GM19240 (cell line): ENCODE data around the gene ZNF474.

Source experiments
- DNase-seq: peaks from one replicate; pipeline ENCODE4 v3.0.0; 2011; ENCODE audit warnings: low spot score; ENCODE audit not compliant: insufficient read length

The ZNF474 gene

DNA sequence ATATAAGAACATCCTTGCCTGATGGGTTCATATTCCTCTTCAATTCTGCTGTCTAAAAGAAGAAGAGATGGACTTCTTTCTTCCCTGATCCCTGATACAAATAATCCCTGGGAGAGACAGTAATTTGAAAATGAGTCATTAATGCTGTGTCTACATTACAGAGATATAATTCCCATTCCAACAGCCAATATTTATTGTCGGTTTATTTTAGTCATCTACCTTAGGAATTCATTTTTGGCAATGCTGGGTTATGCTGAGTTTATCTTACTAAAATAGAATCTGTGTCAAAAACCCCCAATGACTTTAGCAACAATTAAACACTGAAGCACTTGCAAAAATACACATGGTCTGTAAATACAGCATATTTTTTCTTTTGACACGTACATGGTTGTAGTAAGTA, 23.9 kb downstream of the ZNF474 start:
- DNase-seq: no peak

GRCh38 chr5:122153774-122154173, 24.4 kb downstream of the ZNF474 start:
- no peak for DNase-seq

- no peak for DNase-seq
Observed at GRCh38 chr5:122154491-122154890, 25.1 kb downstream of the ZNF474 start.

- no peak for DNase-seq
Observed at GRCh38 chr5:122154910-122155309, 25.6 kb downstream of the ZNF474 start.

DNA sequence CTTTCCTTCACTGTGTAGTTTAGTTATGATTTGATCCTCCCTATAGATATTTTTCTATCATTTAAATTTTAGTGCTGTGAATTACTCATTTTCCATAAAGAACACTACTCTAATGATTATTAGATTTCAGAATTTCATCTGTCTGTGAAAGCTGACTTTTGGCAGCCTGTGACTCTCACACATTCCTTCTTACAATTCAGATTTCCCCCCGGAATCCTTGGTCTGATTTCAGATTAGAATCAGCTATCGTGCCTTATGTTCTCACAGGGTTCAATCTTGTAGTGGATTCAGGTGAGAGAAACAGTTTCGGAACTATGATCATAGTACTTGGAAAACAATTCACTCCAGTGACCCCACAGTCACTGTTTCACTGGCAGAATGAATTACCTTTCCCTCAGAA, 26.2 kb downstream of the ZNF474 start:
- DNase-seq: no peak

DNA sequence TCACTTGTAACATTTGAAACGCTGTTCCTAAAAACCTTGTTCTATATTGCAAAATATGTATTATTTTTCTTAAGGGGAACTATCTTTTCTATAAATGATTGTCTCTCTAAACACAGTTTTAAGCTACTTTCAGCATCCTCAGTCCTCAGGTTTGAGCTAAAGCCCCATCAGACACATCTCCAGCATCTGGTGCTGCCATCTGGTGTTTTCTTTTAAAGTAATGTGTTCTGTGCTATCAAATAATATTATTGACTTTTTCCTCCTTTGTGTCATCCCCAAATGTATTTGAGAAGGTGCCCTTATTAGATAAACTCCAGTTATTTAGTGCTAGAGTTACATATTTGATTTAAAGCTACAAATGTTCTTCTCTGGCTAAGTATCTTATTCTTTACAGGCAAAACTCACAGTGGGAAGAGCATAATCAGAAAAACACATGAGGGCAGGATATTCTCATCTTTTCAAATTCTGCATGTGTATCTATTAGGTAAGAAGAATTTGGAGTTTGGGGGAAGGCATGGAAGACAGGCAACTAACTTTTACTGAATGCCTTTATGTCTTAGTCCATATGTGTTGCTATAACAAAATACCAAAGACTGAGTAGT, 27.5 kb downstream of the ZNF474 start:
- DNase-seq: no peak

DNA sequence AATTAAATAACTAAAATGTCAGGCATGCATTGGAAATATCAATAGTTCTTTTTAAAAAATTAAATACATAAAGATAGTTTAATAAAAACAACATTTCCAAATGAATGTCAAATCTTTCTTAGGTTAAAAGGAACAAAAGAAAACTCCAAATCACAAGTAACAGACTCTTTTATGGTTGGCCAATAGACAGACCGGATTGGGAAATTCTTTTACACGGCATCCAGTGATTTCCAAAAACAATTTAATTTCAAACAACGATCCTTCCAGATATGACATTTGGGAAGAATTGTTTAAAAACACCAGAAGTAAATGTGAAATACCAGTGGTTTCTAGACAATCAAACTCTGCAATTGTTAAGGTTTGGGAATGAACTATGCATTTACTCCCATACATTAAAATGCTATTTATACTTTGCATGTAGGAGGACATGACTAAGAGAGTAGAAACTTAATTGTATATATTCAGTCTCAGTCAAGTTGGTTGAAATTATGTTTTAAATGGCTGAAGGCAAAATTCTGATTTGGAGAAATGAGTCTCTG, 32.8 kb downstream of the ZNF474 start:
- DNase-seq: no peak

- DNase-seq: no peak
Observed at GRCh38 chr5:122163121-122164069, 34.0 kb downstream of the ZNF474 start.

GRCh38 chr5:122164070-122164435, 34.7 kb downstream of the ZNF474 start:
- DNase-seq: no peak

DNA sequence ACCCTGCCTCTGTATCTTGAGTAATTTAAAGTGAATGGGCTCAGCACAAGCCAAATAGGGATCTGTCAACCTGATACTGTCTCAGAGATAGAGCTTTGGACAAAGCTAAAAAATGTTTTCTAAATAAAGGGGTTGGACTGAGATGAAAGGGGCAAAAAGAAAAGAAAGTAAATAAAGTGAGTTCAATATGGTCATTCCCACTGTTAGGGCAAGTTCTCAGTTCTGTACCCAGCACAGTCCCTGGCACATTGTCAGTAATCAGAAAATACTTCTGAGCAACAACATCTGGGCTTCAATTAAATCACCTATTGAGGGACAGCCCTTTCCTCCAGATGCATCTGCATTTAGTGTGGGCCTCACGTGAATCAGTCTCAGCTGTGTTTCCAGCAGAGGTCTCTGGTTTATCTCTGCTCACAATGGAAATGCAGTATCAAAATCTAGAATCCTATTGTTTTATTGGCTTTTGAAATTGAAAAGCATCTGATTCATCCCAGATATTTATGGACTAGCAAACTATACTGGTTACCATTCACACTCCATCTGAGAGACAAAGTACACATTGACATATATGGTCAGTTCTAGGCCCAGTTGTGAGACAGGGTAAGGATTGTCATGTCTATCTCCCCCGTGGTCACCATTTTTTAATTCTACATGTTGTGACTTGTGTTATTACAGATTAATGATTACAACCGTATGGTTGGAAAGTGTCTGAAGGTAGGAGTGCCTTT, 35.6 kb downstream of the ZNF474 start:
- DNase-seq: no peak

- no peak for DNase-seq
Observed at GRCh38 chr5:122165559-122166078, 36.3 kb downstream of the ZNF474 start.

GRCh38 chr5:122169350-122170103, 40.2 kb downstream of the ZNF474 start:
- no peak for DNase-seq

GRCh38 chr5:122170620-122171019, 41.3 kb downstream of the ZNF474 start:
- DNase-seq: no peak

GRCh38 chr5:122172207-122172606, 42.9 kb downstream of the ZNF474 start:
- DNase-seq: no peak

- no peak for DNase-seq
Observed at GRCh38 chr5:122173474-122174415, 44.4 kb downstream of the ZNF474 start.

GRCh38 chr5:122175091-122175490, 45.7 kb downstream of the ZNF474 start:
- DNase-seq: no peak

DNA sequence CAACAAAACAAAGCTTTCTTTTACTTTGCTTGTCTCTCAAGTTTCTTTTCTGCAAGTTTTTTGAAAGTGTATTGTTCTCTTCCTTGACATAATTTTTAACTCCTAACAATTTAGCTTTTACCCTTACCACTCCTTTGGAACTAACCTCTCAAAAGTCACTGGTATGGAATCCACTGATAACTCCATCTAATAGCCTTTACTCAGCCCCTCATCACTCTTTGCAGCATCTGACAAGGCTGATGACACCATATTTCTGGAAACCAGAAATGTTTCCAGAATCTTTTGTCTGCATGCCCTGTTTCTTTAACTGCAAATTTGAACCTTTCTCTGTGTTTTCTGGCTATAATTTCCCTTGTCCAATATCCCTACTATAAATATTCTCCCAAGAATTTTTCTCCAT, 46.5 kb downstream of the ZNF474 start:
- no peak for DNase-seq

DNA sequence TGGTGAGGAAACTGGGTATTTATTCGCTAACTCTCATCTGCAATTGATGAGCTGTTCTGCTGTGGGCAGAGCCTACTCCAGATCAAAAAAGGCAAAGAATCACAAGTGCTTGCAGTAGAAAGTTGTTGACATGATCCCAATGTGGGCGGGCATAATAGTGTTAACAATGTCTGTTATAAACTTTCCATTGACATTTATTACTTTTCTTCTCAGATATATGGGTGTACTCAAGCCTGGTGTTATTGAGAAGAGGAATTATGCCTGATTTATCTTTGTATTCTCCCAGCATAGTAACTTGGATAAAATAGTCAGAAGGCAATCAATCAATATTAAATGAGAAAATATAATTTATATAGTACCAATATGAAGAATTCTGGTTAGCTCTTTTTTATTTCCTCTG, 47.8 kb downstream of the ZNF474 start:
- no peak for DNase-seq

DNA sequence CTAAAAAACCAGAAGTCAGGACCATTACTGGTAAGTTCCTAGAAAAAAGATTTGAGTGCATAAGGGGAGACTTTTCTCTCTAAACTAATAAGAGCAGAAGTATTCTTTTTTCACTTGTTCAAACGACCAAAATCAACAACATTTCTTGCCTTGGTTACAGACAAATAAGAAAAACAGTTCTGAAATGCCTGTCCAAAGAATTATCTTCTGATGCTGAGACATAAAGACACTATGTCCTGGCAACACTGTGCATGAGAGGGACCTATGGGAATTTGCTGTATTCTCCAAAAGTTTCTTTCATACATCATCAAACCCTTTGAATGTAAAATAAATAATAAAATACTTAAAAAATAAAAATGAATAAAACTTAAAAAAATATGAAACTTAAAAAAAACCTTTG, 50.4 kb downstream of the ZNF474 start:
- no peak for DNase-seq

DNA sequence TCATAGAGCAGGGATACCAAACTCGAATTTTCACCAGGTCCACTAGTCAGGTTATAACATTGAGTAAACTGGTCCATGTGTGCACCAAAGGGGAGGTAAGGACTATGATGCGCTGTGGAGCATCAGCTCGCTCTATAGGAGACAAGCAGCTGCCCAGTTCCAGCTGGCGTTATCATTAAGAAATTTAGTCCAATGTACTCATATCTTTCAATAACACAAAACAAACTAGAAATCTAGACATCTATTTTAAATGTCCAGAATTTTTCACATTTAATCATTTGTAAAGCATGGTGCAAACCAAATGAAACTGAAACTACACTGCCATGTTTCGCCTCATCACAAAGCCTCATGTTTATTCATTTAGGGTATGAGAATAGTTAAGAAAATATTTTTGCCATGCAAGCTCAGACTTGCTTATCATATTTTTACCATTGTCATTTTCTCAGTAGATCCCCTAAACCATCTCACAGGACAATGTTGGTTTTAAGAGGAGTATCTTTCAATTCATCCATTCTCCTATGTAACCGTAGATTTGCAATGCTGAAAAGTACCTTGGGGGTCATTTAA, 50.9 kb downstream of the ZNF474 start:
- DNase-seq: no peak
